ENCODE data around the gene FBXO48. TPM values are rescaled to one million over a fixed set of nuclear protein-coding genes. Genes with fewer than 3 reads are reported as not detected.

The FBXO48 gene
- total and polyA plus RNA-seq, 2 of the 4 experiments (the other 2 are of a cell fraction) = 0.18 to 0.43 TPM

GRCh38 chr2:68418419-68418818, 48.7 kb downstream of the FBXO48 start:
- intact Hi-C loops (cut with micrococcal nuclease) = no loop called here
- in situ Hi-C loops (cut with MboI; ENCODE audit: low sequenced_read_pairs) = no loop called here
- Histone ChIP-seq H3K4me2 (ENCODE audit: low read depth, low read length) (no peak overlapping the region), H3K9me3 (ENCODE audit: control insufficient read depth, insufficient read depth, low read length) (no peaks in the 10 kb centered on the region), H3K9ac (ENCODE audit: low read depth, low read length) (no peak overlapping the region), H2AFZ (replicated peaks; ENCODE audit: low read length, poor library complexity) (no peak overlapping the region), H3K79me1 (ENCODE audit: low read depth in 1 of 2, low read length in 2 of 2) (no peaks in the 10 kb centered on the region), H4K20me1 (ENCODE audit: insufficient read depth, low read length) (no peaks in the 10 kb centered on the region), H2BK15ac (ENCODE audit: low read depth, low read length) (no peak overlapping the region), H4K91ac (ENCODE audit: insufficient read depth, low read depth, low read length) (no peak overlapping the region), H2AK5ac (ENCODE audit: low read depth, low read length) (no peak overlapping the region), H3K4ac (ENCODE audit: low read depth, low read length) (no peak overlapping the region), H3K23ac (ENCODE audit: low read depth, low read length) (no peak overlapping the region), H3K4me3 (ENCODE audit: insufficient read depth, low read depth, low read length) (no peak overlapping the region), H3K36me3 (ENCODE audit: control insufficient read depth, insufficient read depth, low read length) (no peaks in the 10 kb centered on the region), H3K14ac (replicated peaks; ENCODE audit: low read depth, low read length) (no peak overlapping the region), H3K18ac (ENCODE audit: low read depth, low read length) (no peak overlapping the region), H2BK120ac (ENCODE audit: low read depth, low read length) (no peak overlapping the region), H2BK20ac (ENCODE audit: low read depth, low read length) (no peak overlapping the region), H4K5ac (ENCODE audit: low read depth, low read length) (no peak overlapping the region), H2BK5ac (ENCODE audit: low read depth, low read length, poor library complexity, severe bottlenecking) (no peak overlapping the region), H3K27ac (ENCODE audit: insufficient read depth, low read length) (no peak overlapping the region), H3K56ac (ENCODE audit: extremely low read depth, insufficient read depth, low read length) (no peak overlapping the region), H4K8ac (ENCODE audit: low read depth in 2 of 2, low read length in 2 of 2) (no peak overlapping the region), H3K27me3 (ENCODE audit: control insufficient read depth, insufficient read depth, low read length) (peaks cover 47% of the 10 kb centered on the region), H3K4me1 (ENCODE audit: control insufficient read depth, insufficient read depth, low read length) (no peaks in the 10 kb centered on the region), H3K9me1 (ENCODE audit: insufficient read depth, low read length) (no peaks in the 10 kb centered on the region), H2AK9ac (replicated peaks; ENCODE audit: low read depth, low read length, poor library complexity) (no peak overlapping the region)
- ATAC-seq (ENCODE audit: low read depth) = no peak
- TF ChIP-seq BHLHE40 (IDR thresholded peaks at IDR 0.05; ENCODE audit: low read depth, low read length) (no peak), ELK1 (IDR thresholded peaks at IDR 0.05; ENCODE audit: borderline replicate concordance, low read depth, low read length) (no peak), MAFK (IDR thresholded peaks at IDR 0.05; ENCODE audit: low read depth, low read length) (no peak), MXI1 (IDR thresholded peaks at IDR 0.05; ENCODE audit: borderline replicate concordance, low read depth, low read length) (no peak), NFE2L2 (IDR thresholded peaks at IDR 0.05; ENCODE audit: low read depth, low read length) (no peak), RCOR1 (IDR thresholded peaks at IDR 0.05; ENCODE audit: insufficient replicate concordance, low read length) (no peak), CHD1 (IDR thresholded peaks at IDR 0.05; ENCODE audit: low read depth, low read length) (no peak), MAZ (IDR thresholded peaks at IDR 0.05; ENCODE audit: borderline replicate concordance, low read depth, low read length) (no peak), USF2 (IDR thresholded peaks at IDR 0.05; ENCODE audit: low read depth, low read length) (no peak), FOS (IDR thresholded peaks at IDR 0.05; ENCODE audit: low read depth, low read length) (no peak), RFX5 (IDR thresholded peaks at IDR 0.05; ENCODE audit: low read depth, low read length) (no peak), RAD21 (IDR thresholded peaks at IDR 0.05; ENCODE audit: low read length) (no peak), SMC3 (IDR thresholded peaks at IDR 0.05; ENCODE audit: low read depth, low read length) (no peak), CEBPB (IDR thresholded peaks at IDR 0.05; ENCODE audit: low read depth, low read length) (no peak)
- BruUV-seq (replicated peaks) = no TSS peak
- no CpG with 5 or more reads among the region's 1 CpG for WGBS, 2 experiments (ENCODE audit: extremely low coverage in 2 of 2, insufficient read length in 1 of 2)
- DNase-seq = no peak
- dilution Hi-C loops (cut with HindIII; ENCODE audit: low sequenced_read_pairs, unreplicated experiment) = no loop called here
- ChIA-PET POLR2A (ENCODE audit: unreplicated experiment) (no interaction called here), CTCF (no interaction called here)

Measured in IMR-90 (cell line).